ENCODE data around the gene AP1S1.
"Not testable (repeated sequence)": the region's sequence is repeated elsewhere in the genome, so short reads cannot be mapped to it uniquely, and the experiment has no call there.

The AP1S1 gene

GRCh38 chr7:101170617-101171441 lies 16.6 kb downstream of the AP1S1 start:
- DNase-seq (ENCODE audit: low read depth in 2 of 2) = no peak

DNA sequence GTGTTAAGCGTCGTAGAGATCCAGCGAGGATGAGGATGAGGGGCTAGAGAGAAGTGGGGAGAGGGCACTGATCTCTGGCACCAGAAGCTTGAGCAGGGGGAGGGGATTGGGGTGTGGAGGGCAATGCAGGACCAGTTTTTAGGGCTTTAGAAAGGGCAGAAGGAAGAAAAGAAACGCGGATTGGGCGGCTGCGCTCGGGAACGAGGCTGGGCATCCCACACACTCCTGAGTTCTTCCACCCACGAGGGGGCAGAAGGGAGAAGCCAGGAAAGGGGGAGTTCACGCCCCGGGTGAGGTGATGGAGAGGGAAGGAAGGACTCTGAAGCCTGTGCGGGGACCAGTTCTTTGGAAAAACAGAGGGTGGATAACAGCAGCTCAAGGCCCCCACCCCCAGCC lies 17.2 kb downstream of the AP1S1 start:
- DNase-seq (ENCODE audit: low read depth in 2 of 2) = no peak

GRCh38 chr7:101172005-101172853 lies 18.0 kb downstream of the AP1S1 start:
- no peak for DNase-seq (ENCODE audit: low read depth in 2 of 2)

- no peak for DNase-seq (ENCODE audit: low read depth in 2 of 2)
Measured at GRCh38 chr7:101172854-101173751, 18.8 kb downstream of the AP1S1 start.

DNA sequence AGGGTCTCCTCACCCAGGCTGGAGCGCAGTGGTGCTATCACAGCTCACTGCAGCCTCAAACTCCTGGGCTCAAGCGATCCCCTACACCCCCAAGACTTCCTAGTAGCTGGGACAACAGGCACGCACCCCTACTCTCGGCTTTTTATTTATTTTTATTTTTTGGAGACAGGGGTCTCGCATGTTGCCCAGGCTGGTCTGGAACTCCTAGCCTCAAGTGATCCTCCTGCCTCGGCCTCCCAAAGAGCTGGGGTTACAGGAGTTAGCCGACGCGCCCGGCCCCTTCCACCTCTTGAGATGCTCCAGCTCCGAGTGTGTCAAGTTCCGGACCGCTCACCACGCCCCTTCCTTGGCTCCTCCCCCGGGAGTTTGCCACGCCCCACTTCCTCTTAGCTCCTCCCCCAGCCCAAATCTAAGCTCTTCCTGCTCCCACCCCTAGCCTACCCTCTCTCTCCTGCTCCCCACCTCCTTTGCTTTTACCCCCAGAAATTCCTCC lies 19.5 kb downstream of the AP1S1 start:
- DNase-seq (ENCODE audit: low read depth in 2 of 2) = no peak

GRCh38 chr7:101174322-101174854 lies 20.1 kb downstream of the AP1S1 start:
- no peak for DNase-seq (ENCODE audit: low read depth in 2 of 2)

- no peak for DNase-seq (ENCODE audit: low read depth in 2 of 2)
Measured at GRCh38 chr7:101175664-101176063, 21.4 kb downstream of the AP1S1 start.

DNA sequence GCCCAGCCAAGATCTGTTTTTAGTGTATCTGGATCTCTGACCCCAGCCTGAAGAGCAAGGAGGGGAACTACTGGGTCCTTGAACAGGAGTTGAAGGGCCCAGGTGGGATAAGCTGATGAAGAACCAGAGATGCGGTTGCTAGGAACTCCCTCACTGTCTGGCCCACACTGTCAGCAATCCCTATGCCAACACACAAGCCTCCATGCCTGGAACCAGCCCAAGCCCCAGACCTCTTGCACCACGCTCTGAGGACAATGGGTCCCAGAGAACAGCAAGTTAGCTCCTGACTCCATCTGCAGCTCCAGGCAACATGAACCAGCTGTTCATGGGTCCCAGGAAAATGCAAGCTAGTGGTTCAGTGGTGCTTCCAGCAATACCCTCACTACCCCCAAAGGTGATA lies 23.4 kb downstream of the AP1S1 start:
- no peak for DNase-seq (ENCODE audit: low read depth in 2 of 2)

DNA sequence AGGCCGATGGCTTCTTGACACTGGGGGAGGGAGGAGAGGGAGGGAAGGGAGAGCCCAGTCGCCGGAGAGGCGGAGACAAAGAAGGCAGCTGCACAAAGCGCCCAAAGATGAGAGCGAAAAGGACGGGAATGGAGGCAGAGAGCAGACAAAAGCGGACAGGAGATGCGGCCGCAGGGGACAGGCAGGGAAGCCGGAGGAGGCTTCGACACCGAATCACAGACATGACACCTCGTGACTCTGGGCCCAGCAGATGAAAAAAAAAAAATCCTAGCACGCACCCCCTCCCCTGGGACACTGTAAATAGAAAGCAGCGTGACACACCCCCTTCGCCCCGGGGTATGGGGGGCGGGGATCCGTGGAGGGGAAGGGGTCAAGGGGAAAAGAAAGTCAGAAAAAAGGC lies 24.8 kb downstream of the AP1S1 start:
- no peak for DNase-seq (ENCODE audit: low read depth in 2 of 2)

- DNase-seq (ENCODE audit: low read depth in 2 of 2) = no peak
Measured at GRCh38 chr7:101179713-101180112, 25.4 kb downstream of the AP1S1 start.

GRCh38 chr7:101180130-101180755 lies 26.0 kb downstream of the AP1S1 start, which contains the start of gene NAT16:
Gene NAT16 (minus strand): TSS chr7:101180293. CDS start chr7:101174807, 5,486 bp downstream.
- DNase-seq (ENCODE audit: low read depth in 2 of 2) = no peak

- no peak for DNase-seq (ENCODE audit: low read depth in 2 of 2)
Measured at GRCh38 chr7:101185258-101185839, 31.1 kb downstream of the AP1S1 start.

DNA sequence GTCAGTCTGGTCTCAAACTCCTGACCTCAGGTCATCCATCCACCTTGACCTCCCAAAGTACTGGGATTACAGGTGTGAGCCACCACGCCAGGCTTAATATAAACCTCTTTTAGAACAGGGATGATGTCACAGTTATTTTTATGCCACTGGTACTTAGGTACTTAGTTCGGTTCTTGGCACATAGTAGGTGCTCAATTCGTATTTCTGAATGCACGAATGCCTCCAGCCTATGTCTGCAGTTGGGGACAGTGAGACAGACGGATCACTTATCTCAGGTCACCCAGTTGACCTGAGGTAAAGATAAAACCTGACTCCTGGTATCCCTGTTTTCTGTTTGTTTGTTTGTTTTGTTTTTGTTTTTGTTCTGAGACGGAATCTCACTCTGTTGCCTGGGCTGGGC lies 31.9 kb downstream of the AP1S1 start:
- no peak for DNase-seq (ENCODE audit: low read depth in 2 of 2)

- no peak for DNase-seq (ENCODE audit: low read depth in 2 of 2)
Measured at GRCh38 chr7:101186844-101187428, 32.7 kb downstream of the AP1S1 start.

GRCh38 chr7:101189109-101189508 lies 34.8 kb downstream of the AP1S1 start:
- no peak for DNase-seq (ENCODE audit: low read depth in 2 of 2)

- no peak for DNase-seq (ENCODE audit: low read depth in 2 of 2)
Measured at GRCh38 chr7:101195884-101196283, 41.6 kb downstream of the AP1S1 start.

- no peak for DNase-seq (ENCODE audit: low read depth in 2 of 2)
Measured at GRCh38 chr7:101197991-101198390, 43.7 kb downstream of the AP1S1 start.

DNA sequence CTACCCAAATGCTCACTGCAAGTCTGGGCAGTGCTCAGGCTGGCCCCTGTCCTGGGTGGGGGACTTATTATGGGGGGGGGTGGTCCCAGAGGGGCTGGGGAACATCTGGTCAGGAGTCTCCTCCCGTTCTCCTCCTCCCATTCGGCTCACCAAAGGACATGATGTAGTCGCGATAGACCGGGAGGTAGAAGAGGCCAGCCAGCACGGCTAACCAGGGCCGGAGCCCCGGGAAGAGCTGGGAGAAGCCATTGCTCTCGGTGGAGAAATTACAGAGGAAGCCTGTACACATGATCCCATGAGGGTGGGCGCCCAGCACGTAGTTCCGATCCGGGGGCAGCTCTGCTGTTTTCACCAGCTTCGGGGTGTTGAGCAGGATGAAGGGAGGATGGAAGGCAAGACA lies 44.2 kb downstream of the AP1S1 start:
- DNase-seq (ENCODE audit: low read depth in 2 of 2) = no peak

DNA sequence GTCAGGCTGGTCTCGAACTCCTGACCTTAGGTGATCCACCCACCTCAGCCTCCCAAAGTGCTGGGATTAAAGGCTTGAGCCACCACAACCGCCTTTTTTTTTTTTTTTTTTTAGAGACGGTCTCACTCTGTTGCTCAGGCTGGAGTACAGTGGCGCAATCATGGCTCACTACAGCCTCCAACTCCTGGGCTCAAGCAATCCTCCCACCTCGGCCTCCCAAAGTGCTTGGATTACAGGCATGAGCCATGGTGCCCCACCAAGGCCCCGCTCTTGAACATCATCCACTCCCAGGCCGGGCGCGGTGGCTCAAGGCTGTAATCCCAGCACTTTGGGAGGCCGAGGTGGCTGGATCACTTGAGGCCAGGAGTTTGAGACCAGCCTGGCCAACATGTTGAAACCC lies 45.2 kb downstream of the AP1S1 start:
- DNase-seq (ENCODE audit: low read depth in 2 of 2) = not testable (repeated sequence)

DNA sequence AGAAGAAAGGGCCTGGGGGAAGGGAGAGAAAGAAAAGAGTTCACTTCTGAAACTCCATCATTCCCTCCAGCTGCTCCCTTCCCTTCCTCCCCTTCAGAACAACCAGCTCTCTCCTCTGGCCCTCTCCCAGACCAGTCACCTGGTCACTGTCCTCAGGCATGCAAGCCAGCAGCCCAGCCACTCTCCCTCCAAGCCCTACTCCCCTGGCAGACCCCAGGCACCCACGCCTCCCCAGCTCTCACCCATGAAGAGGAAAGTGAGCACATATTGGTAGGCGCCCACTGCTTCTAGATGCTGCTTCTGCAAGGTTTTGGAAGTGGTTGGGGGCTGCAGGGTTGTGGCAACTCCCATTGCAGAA lies 46.2 kb downstream of the AP1S1 start:
- DNase-seq (ENCODE audit: low read depth in 2 of 2) = no peak
